Stimulated activated CD8-positive, alpha-beta memory T cell treated with anti-CD3 and anti-CD28 coated beads, Interleukin-12 subunit alpha, Interleukin-12 subunit beta, amount 100 ng/mL, for 1 hour (primary cell): ENCODE measurements around the gene CTDNEP1.
"Not testable (repeated sequence)": the region's sequence is repeated elsewhere in the genome, so short reads cannot be mapped to it uniquely, and the experiment has no call there.

ENCODE experiments used
- DNase-seq: peaks from one replicate; pipeline ENCODE4 v3.0.0-alpha.2; 2020; ENCODE audit warnings: low read depth

Gene CTDNEP1

DNA sequence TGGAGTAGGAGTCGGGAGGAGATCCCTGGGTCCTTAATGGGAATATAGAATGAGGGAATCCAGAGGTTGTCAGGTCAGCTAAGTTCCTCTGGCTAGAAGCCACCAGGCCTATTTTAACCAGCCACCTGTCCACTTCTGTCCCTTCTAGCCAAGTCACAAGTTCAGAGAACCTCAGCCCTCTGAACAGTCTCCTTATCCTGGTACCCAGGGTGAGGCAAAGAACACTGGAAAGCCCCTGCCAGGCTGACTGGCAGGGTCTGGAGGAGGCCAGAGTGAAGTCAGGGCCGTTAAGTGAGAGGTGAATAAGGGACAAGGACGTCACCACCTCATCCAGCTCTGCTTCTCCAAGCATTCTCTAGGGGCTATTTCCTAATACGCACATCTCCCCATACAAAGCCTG, 2.7 kb downstream of the CTDNEP1 start:
- DNase-seq, result no peak

DNA sequence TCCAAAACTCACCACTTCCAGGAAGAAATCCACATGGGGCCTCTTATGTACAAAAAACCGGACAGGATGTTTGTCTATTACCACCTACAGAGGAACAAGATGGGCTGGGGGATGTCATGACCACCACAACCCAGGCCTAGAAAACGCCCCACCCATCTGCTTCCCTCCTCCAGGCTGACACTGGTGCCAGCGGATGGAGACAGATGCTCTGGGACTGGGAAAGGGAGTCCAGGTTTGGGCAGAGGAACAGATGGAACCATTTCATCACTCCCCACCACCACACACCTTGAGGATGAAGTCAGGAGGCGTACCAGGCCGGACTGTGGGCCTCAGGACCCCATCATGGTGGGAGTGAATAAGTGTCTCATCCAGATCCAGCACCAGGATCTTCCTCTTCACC, 4.8 kb downstream of the CTDNEP1 start:
- DNase-seq, result no peak

DNA sequence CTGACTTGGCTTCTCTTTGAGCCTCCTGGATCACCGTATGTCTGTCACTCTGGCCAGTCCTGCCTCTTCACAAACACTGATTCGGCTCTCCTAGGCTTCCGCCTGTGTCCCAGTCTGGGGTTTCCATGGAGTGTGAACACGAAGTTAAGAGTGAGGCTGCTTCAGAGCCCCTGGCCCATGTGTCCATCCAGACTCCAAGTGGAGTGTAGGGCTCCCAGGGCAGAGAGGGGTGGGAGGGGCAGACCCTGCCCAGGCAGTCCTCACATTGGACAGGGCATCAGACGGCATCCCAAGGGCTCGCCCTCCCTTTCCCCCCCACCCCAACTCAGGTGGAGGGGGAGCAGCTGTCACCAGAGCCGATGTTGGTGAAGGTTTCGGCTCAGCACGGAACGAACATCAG, 7.7 kb downstream of the CTDNEP1 start:
- DNase-seq, result not testable (repeated sequence)

DNA sequence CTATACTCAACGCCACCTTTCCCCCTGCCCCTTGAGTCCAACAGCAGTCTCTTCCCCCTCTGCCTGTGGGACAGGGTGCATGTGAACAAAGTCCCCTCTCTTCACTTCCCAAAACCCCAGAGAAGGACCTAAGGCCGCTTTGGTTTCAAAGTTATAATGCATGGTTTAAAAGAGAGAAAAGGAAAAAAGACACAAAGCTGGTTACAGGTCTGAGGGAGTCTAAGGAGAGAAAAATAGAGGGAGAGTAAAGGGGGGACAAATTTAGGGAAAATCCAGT, 8.1 kb downstream of the CTDNEP1 start:
- no peak for DNase-seq

DNA sequence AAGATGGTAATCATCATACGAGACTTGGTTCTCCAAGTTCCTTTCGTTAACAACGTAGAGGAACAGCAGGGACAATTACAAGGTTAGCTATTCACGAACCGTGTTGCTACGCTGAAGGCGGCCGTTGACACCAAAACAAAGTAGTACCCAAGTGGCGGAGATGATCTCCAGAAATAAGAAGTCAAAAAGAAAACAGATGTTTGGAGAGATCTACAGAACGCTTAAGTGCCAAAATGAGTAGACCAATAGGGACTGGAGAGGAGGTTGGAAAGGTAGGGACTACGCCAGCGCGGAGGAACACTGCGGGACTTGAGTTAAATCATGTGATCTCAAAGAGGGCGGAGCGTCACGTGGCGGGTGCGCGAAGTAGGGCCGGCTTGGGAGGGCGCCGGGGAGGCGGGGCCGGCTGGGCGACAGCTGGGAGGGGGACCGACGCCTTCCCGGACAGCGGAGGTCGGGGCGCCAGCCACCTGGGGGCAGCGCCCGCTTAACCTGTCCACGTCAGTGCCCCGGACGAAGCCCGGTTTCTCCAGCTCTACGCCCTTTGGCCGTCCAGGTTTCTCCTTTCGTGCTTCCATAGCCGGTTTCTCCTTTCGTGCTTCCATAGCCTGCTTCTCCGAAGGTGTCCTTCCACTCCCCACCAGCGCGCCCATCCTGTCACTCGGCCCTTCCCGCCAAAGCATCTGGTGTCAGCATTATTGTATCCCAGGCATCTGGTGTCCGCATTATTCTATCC, 8.6 kb downstream of the CTDNEP1 start:
- peak; percentile 92 for DNase-seq

DNA sequence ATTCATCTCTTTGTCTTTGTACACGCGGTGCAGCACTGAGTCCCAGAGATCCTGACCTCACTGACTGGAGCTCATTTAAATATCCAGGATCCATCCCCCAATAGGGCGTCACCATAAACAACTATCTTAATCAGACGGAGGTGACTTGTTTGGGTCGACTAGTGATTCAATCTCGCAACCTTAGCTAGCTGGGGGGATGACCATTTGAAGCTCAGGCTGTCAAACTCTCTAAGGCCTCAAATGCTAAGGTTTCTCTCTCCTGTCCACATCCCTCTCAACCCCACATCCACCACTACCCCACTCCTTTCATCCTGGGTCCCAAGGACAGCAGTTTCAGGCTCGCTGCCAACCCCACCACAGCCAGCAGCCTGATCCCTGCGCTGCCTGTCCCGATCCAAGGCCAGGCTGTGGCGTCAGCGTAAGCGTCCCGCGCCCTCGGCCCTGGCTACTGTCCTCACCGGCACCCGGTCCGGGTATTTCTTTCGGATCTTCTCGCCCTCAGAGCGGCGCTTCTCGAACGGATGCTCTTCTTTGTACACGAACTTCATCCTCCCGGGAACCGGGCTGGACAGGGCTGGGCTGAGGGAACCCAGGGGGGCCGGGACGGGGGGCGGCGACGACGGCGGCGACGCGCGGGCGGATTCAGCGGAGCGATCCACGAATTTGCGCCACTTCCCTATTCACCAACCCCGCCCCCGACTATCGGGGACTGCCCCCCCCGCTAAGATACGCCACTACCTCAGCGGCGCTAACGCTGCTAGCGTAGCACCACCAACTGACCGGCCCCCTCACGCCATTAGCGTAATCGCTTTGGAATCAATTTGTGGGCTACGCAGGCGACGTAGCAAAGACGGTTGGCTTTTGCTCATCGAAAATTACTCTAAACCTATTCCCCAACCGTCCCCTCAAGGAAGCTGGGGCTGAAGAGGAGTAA, 9.5 kb downstream of the CTDNEP1 start, which contains the start of gene GABARAP:
Gene GABARAP, minus strand, starts transcription at position 667 of the 934 bp plus-strand sequence. Its CDS starts 119 bp downstream, at position 548.
- peak; percentile 91 for DNase-seq

DNA sequence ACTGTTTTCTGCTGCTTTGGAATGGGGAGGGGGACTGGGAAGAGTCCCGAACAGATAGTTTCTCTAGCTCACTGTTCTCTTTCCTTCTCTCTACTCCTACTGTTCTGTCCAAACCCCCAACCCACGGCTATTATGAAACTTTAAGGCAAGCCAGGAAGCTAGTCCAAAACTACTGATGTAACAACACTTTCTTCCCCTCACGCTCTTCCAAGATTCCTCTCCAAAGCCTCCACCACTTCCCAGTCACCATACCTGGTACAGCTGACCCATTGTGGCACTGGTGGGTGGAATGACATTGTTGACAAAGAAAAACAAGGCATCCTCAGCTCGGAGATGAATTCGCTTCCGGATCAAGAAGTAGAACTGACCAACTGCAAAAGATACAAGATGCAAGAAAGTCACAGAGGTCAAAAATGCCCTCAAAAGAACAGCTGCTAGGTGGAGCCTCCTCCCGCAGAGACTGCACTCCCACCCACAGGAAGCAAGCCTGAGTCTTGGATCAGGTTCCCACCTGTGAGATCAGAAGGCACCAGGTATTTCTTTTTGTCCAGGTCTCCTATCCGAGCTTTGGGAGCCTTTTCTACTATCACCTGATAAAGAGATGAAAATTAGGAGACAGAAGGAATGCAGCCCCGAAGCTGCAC, 10.3 kb downstream of the CTDNEP1 start:
- DNase-seq, result no peak

DNA sequence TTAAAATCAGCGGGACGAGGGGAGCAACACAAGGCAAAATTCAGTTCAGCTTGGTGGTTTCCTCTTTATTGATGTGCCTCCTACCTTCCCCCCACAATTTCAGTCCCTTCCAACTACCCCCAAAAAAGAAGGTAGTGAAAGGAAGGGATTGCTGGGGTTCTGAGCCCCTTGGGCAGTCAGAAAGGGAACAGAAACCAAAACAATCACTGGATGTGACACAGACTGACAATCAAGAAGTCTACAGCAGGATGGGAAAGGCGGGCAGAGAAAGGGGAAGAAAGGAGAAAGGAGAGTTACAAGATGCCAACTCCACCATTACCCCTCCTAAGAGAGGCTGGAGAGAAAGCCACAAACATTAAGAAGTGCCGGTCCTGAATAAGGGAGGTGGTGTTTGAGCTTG, 11.2 kb downstream of the CTDNEP1 start:
- DNase-seq, result no peak

DNA sequence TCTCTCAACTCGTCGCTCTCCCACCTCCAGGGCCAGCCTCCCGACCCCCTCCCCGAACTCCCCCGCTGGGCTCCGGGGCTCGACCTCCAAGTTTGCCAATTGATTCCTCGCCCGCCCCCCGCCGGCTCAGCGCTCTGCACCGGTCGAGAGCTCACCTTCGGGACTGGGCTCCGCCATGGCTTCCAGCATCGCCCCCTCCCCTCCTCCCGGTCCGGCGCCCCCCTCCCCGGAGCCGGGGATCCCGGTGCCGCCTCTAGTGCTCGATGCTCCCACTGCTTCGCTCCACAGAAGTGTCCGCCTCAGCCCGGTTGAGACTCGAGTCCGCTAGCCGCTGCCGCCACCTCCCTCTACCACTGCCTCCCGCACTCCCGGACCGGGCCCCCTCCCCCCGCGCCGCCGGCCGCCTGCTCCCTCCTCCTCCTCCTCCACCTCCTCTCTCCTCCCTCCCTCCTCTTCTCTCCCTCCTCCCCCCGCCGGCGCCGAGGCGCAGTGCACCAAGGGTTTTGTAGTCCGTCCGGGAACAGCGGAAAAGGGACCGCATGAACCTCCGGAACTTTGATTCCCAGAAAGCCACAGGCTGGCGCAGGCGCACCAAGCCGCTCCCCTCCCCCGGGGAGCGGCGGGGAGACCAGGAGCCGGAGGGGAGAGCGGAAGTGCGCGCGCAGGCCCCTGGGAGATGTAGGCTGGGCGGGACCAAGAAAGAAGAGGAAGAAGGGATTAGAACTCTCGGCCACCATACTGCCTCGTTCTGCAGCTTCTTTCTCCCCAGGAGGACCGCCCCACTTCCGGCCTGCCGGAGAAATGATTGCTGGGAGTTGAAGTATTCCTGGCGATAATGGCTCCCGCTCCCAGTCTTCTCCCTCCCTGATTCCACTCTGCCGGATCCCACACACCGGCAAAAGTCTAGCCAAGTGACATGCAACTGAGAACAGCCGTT, 12.2 kb downstream of the CTDNEP1 start, which contains the start of gene PHF23:
Gene PHF23, minus strand, starts transcription at position 367 of the 937 bp plus-strand sequence. Its CDS starts 178 bp downstream, at position 189.
- DNase-seq, result peak; percentile 95

DNA sequence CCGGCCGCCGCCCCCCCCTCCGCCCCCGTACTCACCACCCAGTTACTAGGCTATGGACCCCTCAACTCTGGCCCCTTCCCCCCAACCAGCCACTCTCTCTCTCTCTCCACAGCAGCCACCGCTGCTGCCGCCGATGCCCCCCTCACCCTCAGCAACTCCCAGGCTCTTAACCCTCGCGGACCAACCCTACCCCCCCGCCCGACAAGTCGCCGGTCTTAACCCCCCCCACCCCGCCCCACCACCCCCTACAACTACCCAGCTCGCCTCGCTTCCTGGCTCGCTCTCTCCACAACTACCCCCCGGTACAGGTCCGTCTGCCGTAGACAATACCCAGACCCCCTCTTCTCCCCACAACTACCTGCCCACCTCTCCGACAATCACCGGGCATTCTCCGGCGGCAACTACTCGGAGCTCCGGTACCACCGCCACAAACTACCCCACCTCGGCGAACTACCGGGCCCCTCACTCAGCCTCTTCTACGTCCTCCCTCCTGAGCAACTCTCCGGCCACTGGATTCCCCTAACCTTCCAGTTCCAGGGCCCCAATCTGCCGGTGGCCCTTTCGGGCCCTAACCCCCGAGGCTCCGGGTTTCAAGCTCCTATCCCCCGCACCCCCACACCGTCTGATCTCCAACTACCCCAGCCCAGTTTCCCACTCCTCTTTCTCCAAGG, 13.0 kb downstream of the CTDNEP1 start:
- no peak for DNase-seq

DNA sequence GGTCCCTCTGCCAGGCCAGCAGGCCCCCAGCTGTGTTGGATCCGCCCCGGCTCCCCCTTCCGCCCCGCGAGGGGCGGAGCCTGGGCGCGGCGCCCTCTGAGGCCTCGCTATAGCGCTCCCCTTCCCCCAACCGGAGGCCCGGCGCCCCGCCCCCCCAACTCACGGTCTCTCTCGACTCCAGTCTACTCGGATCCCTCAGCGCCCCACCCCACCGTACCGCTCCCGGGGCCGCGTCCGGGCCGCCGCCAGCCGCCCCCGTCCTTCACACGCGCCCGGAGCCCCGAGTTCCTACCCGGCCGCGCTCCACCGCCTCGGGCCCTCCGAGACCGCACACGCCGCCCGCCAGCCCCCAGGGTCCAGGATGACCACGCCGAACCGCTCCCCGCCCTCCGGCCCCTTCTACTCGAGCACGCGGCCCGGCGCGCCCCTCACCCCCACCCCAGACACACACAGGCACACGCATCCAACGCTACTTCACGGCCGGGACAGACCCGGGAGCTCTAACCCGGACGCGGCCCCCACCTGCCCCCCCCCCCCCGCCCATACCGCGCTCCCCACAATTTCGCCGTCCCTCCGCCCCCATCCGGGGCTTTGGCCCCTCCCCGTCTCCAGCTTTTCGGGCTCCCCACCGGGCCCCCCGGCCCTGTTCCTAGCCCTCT, 13.6 kb downstream of the CTDNEP1 start:
- DNase-seq, result peak; percentile 76

DNA sequence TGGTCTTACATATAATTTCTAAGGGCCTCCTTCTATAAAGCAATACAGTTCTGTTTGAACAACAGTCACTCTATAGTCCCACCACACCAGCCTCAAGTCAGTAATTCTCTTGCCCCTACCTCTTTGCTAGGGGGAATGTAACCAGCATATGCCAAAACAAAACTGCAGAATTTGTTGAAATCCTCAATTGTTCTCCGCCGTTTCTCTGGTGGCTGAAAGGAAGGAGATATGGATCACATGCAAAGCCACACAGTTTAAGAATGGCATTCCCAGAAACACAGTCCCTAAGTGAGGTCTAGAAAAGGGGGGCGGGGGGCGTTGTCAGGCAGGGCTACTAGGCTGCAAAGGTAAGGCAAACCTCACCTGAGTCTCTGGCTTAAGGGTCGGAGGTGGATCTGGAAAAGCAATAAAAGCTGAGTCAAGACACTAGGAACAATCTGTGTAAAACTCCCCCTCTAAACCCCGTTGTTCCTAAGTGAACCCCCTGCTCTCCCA, 14.2 kb downstream of the CTDNEP1 start:
- no peak for DNase-seq

DNA sequence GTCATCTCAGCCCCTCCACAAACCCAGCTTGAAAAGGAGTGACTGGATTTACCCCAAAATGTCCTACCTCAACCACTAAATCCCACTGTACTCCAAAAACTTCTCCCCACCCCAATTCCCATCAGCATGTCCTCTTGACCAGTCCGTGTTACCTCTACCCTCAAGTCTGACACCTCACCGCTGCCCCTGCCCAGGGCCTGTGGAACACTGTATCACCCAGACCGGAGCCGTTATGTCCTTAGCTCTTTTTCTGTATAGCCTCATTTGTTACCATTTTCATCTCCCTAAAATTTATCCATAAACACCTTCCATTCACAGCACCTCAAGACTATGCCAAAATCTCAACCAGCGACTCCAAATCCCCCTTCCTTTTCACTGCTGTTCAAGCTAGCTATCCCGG, 14.7 kb downstream of the CTDNEP1 start:
- no peak for DNase-seq

DNA sequence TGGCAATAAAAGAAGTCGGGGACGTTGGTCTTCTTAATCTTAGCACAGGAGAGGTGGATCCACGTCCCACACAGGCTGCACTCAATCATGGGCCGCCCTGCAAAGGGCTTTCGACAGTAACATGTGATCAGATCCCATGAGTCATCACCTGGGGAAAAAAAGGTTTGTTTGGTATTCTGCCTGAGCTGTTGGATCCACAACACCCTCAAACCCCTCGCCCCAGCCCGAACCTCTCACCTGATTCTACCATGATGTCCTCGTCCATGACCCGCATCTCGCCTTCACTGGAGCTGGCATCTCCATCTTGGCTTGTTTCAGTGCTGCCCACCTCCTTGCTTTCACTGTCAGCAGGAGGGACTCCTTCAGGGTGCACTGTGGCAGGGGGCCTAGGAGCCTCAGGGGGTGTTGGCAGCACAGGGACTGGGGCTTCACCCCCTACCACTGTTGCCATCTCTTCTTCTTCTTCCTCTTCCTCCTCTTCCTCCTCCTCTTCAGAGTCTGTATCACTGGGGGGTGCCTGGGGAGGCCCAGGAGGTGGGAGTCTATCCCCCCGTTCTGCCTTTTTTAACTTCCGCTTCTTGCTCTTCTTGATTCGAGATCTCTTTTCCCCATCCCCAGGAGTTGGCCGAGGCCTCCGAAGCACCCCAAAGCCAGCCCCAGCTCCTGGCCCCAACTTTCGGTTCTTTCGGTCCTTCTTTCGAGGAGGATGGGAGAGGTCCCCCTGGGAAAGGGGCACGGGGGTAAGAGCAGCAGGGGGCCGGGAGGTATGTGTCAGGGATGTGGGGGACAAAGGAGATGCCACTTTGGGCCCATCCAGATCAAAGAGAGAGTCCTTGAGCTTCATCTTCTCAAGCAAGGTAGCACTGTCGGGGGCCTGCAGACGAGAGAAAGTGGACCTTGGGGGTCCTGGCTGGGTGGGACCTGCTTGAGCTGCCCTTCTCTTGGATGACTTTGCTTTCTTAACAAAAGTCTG, 15.6 kb downstream of the CTDNEP1 start:
- DNase-seq, result no peak

DNA sequence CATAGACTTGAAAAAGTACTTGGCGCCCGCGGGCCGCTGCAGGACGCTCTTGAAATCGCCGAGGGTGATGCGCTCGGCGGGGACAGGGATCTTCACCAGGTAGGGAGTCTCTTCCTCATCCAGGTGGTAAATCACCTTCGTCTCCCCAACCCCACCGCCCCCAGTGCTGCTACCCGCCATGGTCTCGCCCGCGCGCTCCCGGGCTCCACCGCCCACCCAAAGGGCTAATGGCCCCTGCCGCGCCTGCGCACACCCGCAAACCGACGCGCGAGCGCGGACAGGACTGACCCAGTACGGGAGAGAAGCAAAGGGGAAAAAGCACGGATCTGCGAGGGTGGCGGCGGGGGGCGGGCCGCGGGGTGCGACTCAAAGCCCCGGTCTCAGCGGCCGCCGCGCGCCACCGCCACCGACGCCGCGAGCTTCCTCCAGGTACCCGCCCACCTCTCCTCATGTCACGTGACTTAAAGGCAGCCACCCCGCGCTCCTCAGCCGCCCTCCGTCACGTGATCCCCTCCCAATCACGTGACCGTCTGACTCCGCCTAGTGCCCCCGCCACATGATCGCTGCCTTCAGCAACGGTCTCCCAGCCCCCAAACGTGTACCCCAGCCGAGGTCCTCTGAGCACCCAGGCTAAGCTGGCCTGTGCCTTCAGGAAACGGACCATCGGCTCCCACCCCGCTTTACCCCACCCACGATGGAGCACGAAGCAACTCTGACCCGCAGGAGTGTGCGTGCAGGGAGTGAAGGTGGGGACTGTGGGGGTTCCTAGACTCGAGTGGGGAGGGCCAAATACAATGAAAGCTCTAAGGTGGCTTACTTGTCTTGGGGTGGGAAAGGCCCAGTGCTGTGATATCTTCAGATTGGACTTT, 17.2 kb downstream of the CTDNEP1 start, which contains the start of gene DVL2:
Gene DVL2, minus strand, starts transcription at position 435 of the 869 bp plus-strand sequence. Its CDS starts 255 bp downstream, at position 180.
- peak; percentile 92 for DNase-seq

DNA sequence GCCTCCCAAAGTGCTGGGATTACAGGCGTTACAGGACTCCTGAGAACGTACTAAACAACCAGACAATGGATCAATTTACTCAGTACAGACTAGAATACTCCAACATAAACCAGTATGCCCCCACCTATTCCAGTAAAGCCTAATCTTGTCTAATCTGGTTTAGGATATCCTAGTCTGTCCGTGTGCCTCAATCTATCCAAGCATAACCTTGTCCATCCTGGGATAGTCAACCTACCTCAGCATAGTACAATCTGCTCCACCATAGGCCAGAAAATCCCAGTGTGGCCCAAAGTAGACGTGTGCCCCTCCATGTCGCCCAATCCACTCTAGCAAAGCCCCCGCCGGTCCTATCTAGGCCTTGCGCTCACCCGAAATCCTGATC, 17.8 kb downstream of the CTDNEP1 start:
- DNase-seq, result no peak

DNA sequence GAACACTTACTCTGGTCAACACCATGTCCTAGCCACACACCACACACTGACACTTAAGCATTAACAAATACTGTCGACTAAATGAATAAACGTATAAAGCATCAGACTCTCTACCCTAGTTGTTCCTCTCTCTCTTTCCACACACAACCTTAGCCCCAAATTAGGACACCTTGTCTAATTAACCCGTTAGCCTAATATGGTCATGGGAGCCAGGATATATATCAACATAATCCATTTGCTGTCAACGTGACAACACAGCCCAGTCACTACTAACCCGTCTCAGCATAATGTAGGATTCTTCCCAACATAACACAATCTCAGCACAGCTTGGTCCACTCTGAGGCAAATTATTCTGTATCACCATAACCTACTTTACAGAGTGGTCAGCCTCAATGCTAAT, 19.4 kb downstream of the CTDNEP1 start:
- DNase-seq, result no peak

DNA sequence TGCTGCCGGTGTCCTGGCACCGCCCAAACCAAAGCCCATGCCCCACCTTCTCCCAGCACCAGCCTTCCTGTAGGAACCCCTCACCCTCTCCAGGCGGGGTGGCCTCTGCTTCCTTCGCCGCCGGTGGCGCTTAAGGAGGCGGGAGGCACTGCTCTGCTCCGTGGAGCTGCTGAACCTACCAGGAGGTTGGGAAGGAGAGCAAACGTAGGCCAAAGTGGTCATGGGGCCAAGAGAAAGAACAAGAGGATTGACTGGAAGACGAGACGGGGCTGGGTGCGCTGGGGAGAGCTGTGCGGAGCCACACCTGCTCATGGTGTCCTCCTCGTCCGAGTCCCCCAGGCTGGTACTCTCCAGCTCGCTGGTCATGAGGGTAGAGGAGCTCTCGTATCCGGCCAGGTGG, 22.0 kb downstream of the CTDNEP1 start:
- no peak for DNase-seq
